ENCODE measurements around the gene MOCS3. TPM values are rescaled to one million over a fixed set of nuclear protein-coding genes. Genes with fewer than 3 reads are reported as not detected.

MOCS3 gene
- total and polyA plus RNA-seq, 7 experiments from 2014 or later, result 2.5 to 8.9 (median 5.2) TPM

DNA sequence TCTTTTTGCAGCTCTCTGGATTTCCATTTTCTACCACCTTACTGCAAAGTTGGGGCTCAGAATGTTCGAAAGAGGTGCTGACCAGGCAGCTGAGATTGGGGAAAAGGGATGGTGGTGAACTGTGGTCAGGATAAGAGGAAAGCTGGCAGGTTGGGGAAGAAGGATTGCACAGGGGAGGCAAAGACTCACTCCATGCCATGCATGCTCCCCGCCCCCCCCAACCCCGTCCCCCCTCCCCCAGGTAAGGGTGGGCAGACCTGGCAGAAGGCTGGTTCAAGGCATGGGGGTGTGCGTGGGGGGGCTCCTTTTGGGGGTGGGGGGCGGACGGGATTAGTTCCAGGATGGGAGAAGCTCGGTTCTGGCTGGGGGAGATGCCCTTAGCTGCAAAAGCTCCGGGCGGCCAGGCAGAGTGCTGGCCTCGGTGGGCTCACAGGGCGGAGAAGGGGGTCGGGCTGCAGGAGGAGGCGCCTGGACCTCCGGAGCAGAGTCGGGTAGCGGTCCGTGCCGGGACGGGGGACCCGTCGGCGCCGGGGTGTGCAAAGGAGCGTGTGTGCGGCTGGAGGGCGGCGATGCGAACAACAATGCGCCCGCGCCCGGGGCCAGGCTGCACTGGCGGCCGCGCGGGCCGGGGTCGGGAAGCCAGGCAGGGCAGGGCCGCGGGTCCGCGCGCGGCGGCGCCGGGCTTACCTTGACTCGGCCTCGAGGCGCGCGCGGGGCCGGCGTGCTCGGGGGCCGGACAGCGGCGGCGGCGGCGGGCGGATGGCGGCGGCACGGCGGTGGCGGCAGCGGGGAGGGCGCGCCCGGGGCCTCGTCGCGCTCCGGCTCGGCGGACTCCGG, 28.3 kb upstream of the MOCS3 start:
- ChIA-PET CTCF (interaction anchor here (0.6 to 11.0 kb wide), 3 partner anchors 22 to 138 kb away, joined by 3 to 147 read pairs (median 13); partner anchors contain the start of gene BCAS4), POLR2A (interaction anchor here (0.6 to 6.0 kb wide), 21 partner anchors 7 to 777 kb away, joined by 3 to 95 read pairs (median 5); partner anchors contain the start of genes BCAS4, DPM1, MOCS3 and PEDS1)
- ATAC-seq (no peak), DNase-seq (peak in 6 of 9 donors; percentile 12 to 32 (median 24))
- Mint-ChIP-seq H3K4me1 (peaks cover 31 to 53% (median 49%) of the 10 kb centered on the region in 7 donors), H3K4me3 (peak overlapping the region; percentile 88 to 98 (median 94)), H3K27me3 (no peaks in the 10 kb centered on the region), H3K9me3 (peaks cover 0 to 3% (median 0%) of the 10 kb centered on the region in 11 donors), H3K27ac (peak overlapping the region; percentile 86 to 99 (median 96)), H3K36me3 (peaks cover 0 to 32% (median 16%) of the 10 kb centered on the region in 5 donors)
- peaks cover 34 to 37% of the 10 kb centered on the region in 2 donors for H3K4me1 ChIP-seq (ENCODE audit: control insufficient read depth in 2 of 2, insufficient read depth in 2 of 2, low read length in 2 of 2)
- peak overlapping the region; percentile 52 for H3K4me3 ChIP-seq (ENCODE audit: low read length)
- no peaks in the 10 kb centered on the region for H3K9me3 ChIP-seq (ENCODE audit: control insufficient read depth in 2 of 3, low read length in 3 of 3)
- H3K36me3 ChIP-seq (ENCODE audit: control insufficient read depth in 2 of 3, insufficient read depth in 3 of 3, low read length in 3 of 3), result peaks cover 4 to 8% (median 7%) of the 10 kb centered on the region in 3 experiments
- intact Hi-C loops (cut with micrococcal nuclease), result loop anchor here in 1 of 2 donors (2.0 to 10.0 kb wide), 3 partner anchors 420 to 994 kb away; partner anchors contain the start of genes PTPN1, RNF114 and UBE2V1
- H3K27ac ChIP-seq (ENCODE audit: low read depth, low read length), result peak overlapping the region; percentile 71
- no peaks in the 10 kb centered on the region for H3K27me3 ChIP-seq (ENCODE audit: control insufficient read depth in 2 of 2, insufficient read depth in 2 of 2, low read length in 2 of 2)

GRCh38 chr20:50930976-50931305, 27.7 kb upstream of the MOCS3 start:
- Mint-ChIP-seq H3K36me3 (peaks cover 0 to 34% (median 16%) of the 10 kb centered on the region in 5 donors), H3K27ac (peak overlapping the region; percentile 91 to 99 (median 99)), H3K27me3 (no peaks in the 10 kb centered on the region), H3K4me1 (peaks cover 25 to 49% (median 43%) of the 10 kb centered on the region in 7 donors), H3K4me3 (peak overlapping the region; percentile 83 to 98 (median 91)), H3K9me3 (peaks cover 0 to 3% (median 0%) of the 10 kb centered on the region in 11 donors)
- CTCF ChIA-PET, result interaction anchor here (0.6 to 11.0 kb wide), 3 partner anchors 27 to 139 kb away, joined by 3 to 147 read pairs (median 6); partner anchors contain the start of genes BCAS4, DPM1 and MOCS3
- Histone ChIP-seq H3K36me3 (ENCODE audit: control insufficient read depth in 2 of 3, insufficient read depth in 3 of 3, low read length in 3 of 3) (peaks cover 6 to 14% (median 11%) of the 10 kb centered on the region in 3 experiments), H3K27ac (ENCODE audit: low read depth, low read length) (peak overlapping the region; percentile 95), H3K4me3 (ENCODE audit: low read length) (peak overlapping the region; percentile 98), H3K27me3 (ENCODE audit: control insufficient read depth in 2 of 2, insufficient read depth in 2 of 2, low read length in 2 of 2) (no peaks in the 10 kb centered on the region), H3K9me3 (ENCODE audit: control insufficient read depth in 2 of 3, low read length in 3 of 3) (no peaks in the 10 kb centered on the region), H3K4me1 (ENCODE audit: control insufficient read depth in 2 of 2, insufficient read depth in 2 of 2, low read length in 2 of 2) (peaks cover 28 to 37% of the 10 kb centered on the region in 2 donors)
- ATAC-seq, result peak; percentile 59
- intact Hi-C loops (cut with micrococcal nuclease), result loop anchor here (1.0 to 10.0 kb wide), 6 partner anchors 27 to 994 kb away; partner anchors contain the start of genes DPM1 (in 2 of the 2), MOCS3 (in 2 of the 2), PARD6B (in 1 of the 2) and PTPN1 (in 1 of the 2)
- POLR2A ChIA-PET, result interaction anchor here (0.6 to 6.0 kb wide), 23 partner anchors 8 to 142 kb away, joined by 3 to 95 read pairs (median 5); partner anchors contain the start of genes BCAS4, DPM1 and MOCS3
- DNase-seq, result peak in 1 of 9 donors; percentile 82

DNA sequence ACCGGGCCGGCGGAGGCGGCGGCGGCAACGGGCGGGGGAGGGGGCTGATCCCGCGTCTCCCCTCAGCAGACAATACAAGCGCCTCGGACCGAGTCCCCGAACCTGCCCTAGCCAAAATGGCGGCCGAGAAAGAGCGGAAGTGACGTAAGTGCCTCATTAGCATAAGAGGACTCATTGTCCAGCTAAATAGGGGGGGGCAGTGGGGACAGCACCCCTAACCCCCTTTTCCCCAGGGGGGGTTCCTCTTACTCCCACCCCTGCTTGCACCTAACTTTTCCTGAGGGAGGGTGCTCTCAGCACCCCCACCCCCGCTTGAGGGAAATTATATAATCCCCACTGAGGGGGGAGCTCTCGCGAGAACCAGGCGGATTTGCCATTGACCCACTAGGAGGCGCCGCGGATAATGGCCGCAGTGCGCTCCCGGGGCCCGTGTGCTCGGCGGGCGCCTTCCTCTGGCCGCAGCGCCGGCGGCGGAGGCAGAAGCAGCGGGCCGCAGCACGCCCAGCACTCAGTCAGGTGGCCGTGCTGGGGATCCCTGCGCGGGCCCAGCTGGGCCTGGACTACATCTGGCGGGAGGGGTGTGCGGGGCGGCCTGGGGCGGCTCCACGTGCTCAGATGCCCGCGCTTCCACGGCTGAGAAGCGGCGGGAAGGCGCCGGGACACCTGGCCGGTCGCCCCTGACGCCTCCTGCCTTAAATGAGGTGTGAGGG, 27.2 kb upstream of the MOCS3 start, which contains the start of gene ADNP:
ADNP (minus strand) TSS at position 132 of the 710 bp plus-strand sequence. CDS start 27,441 bp downstream, outside the sequence.
- Histone ChIP-seq H3K4me3 (ENCODE audit: low read length) (peak within 1 kb of the TSS; percentile 98), H3K27ac (ENCODE audit: low read depth, low read length) (peak within 1 kb of the TSS; percentile 95), H3K4me1 (ENCODE audit: control insufficient read depth in 2 of 2, insufficient read depth in 2 of 2, low read length in 2 of 2) (peaks cover 25 to 33% of the 10 kb centered on the region in 2 donors), H3K27me3 (ENCODE audit: control insufficient read depth in 2 of 2, insufficient read depth in 2 of 2, low read length in 2 of 2) (no peaks in the 10 kb centered on the region), H3K36me3 (ENCODE audit: control insufficient read depth in 2 of 3, insufficient read depth in 3 of 3, low read length in 3 of 3) (peaks cover 10 to 16% (median 11%) of the 10 kb centered on the region in 3 experiments), H3K9me3 (ENCODE audit: control insufficient read depth in 2 of 3, low read length in 3 of 3) (no peaks in the 10 kb centered on the region)
- Mint-ChIP-seq H3K4me3 (peak within 1 kb of the TSS; percentile 88 to 98 (median 93)), H3K9me3 (peaks cover 0 to 3% (median 0%) of the 10 kb centered on the region in 11 donors), H3K27ac (peak within 1 kb of the TSS; percentile 91 to 99 (median 99)), H3K4me1 (peaks cover 25 to 46% (median 39%) of the 10 kb centered on the region in 7 donors), H3K36me3 (peaks cover 0 to 34% (median 16%) of the 10 kb centered on the region in 5 donors), H3K27me3 (no peaks in the 10 kb centered on the region)
- intact Hi-C loops (cut with micrococcal nuclease), result loop anchor here (1.0 to 10.0 kb wide), 6 partner anchors 27 to 995 kb away; partner anchors contain the start of genes DPM1 (in 2 of the 2), MOCS3 (in 2 of the 2), PARD6B (in 1 of the 2) and PTPN1 (in 1 of the 2)
- ATAC-seq (peak; percentile 81), DNase-seq (peak; percentile 85 to 95 (median 92))
- ChIA-PET CTCF (interaction anchor here (0.6 to 11.0 kb wide), 3 partner anchors 27 to 139 kb away, joined by 3 to 147 read pairs (median 6); partner anchors contain the start of genes BCAS4, DPM1 and MOCS3), POLR2A (interaction anchor here (0.6 to 6.0 kb wide), 24 partner anchors 8 to 143 kb away, joined by 3 to 95 read pairs (median 4); partner anchors contain the start of genes BCAS4, DPM1 and MOCS3)

GRCh38 chr20:50932016-50932485, 26.6 kb upstream of the MOCS3 start:
- peak overlapping the region; percentile 77 to 98 (median 92) for H3K4me3 Mint-ChIP-seq
- DNase-seq (no peak), ATAC-seq (no peak)
- H3K27me3 Mint-ChIP-seq, result no peaks in the 10 kb centered on the region
- CTCF ChIA-PET, result interaction anchor here (1.0 to 11.0 kb wide), 2 partner anchors 26 to 140 kb away, joined by 6 to 147 read pairs; partner anchors contain the start of genes BCAS4, DPM1 and MOCS3
- peaks cover 24 to 41% (median 33%) of the 10 kb centered on the region in 7 donors for H3K4me1 Mint-ChIP-seq
- peaks cover 0 to 3% (median 0%) of the 10 kb centered on the region in 11 donors for H3K9me3 Mint-ChIP-seq
- Histone ChIP-seq H3K36me3 (ENCODE audit: control insufficient read depth in 2 of 3, insufficient read depth in 3 of 3, low read length in 3 of 3) (peaks cover 10 to 16% (median 11%) of the 10 kb centered on the region in 3 experiments), H3K27ac (ENCODE audit: low read depth, low read length) (peak overlapping the region; percentile 95), H3K9me3 (ENCODE audit: control insufficient read depth in 2 of 3, low read length in 3 of 3) (no peaks in the 10 kb centered on the region), H3K4me3 (ENCODE audit: low read length) (peak overlapping the region; percentile 98), H3K27me3 (ENCODE audit: control insufficient read depth in 2 of 2, insufficient read depth in 2 of 2, low read length in 2 of 2) (no peaks in the 10 kb centered on the region), H3K4me1 (ENCODE audit: control insufficient read depth in 2 of 2, insufficient read depth in 2 of 2, low read length in 2 of 2) (peaks cover 25 to 30% of the 10 kb centered on the region in 2 donors)
- POLR2A ChIA-PET, result interaction anchor here (0.6 to 6.0 kb wide), 18 partner anchors 8 to 141 kb away, joined by 3 to 95 read pairs (median 5); partner anchors contain the start of genes BCAS4, DPM1 and MOCS3
- H3K27ac Mint-ChIP-seq, result peak overlapping the region; percentile 91 to 99 (median 99)
- peaks cover 0 to 34% (median 16%) of the 10 kb centered on the region in 5 donors for H3K36me3 Mint-ChIP-seq
- intact Hi-C loops (cut with micrococcal nuclease), result loop anchor here in 1 of 2 donors (10.0 kb wide), 1 partner anchor 817 kb away; the partner anchor contains the start of gene UBE2V1

GRCh38 chr20:50932691-50933280, 25.8 kb upstream of the MOCS3 start:
- ChIA-PET POLR2A (interaction anchor here (1.0 to 6.0 kb wide), 8 partner anchors 9 to 142 kb away, joined by 3 to 95 read pairs (median 14); partner anchors contain the start of genes BCAS4, DPM1 and MOCS3), CTCF (interaction anchor here (0.7 to 11.0 kb wide), 2 partner anchors 138 to 141 kb away, joined by 3 to 147 read pairs; partner anchors contain the start of gene BCAS4)
- Mint-ChIP-seq H3K4me1 (peaks cover 18 to 34% (median 26%) of the 10 kb centered on the region in 7 donors), H3K27ac (peak overlapping the region; percentile 59 to 99 (median 99)), H3K9me3 (peaks cover 0 to 3% (median 0%) of the 10 kb centered on the region in 11 donors), H3K27me3 (no peaks in the 10 kb centered on the region), H3K4me3 (peak overlapping the region in 9 of 10 donors; percentile 41 to 98 (median 90)), H3K36me3 (peaks cover 0 to 34% (median 16%) of the 10 kb centered on the region in 5 donors)
- intact Hi-C loops (cut with micrococcal nuclease), result loop anchor here in 1 of 2 donors (10.0 kb wide), 1 partner anchor 818 kb away; the partner anchor contains the start of gene UBE2V1
- H3K36me3 ChIP-seq (ENCODE audit: control insufficient read depth in 2 of 3, insufficient read depth in 3 of 3, low read length in 3 of 3), result peaks cover 10 to 16% (median 11%) of the 10 kb centered on the region in 3 experiments
- ATAC-seq (no peak), DNase-seq (no peak)
- H3K4me3 ChIP-seq (ENCODE audit: low read length), result no peak overlapping the region
- peaks cover 20 to 26% of the 10 kb centered on the region in 2 donors for H3K4me1 ChIP-seq (ENCODE audit: control insufficient read depth in 2 of 2, insufficient read depth in 2 of 2, low read length in 2 of 2)
- no peaks in the 10 kb centered on the region for H3K9me3 ChIP-seq (ENCODE audit: control insufficient read depth in 2 of 3, low read length in 3 of 3)
- H3K27me3 ChIP-seq (ENCODE audit: control insufficient read depth in 2 of 2, insufficient read depth in 2 of 2, low read length in 2 of 2), result no peaks in the 10 kb centered on the region
- peak overlapping the region; percentile 95 for H3K27ac ChIP-seq (ENCODE audit: low read depth, low read length)
